HG02943 (cell line): ENCODE data around the gene DUS4L.

Source experiments
- ATAC-seq: cut with Tn5 transposase; IDR thresholded peaks from one replicate; pipeline ENCODE4 v1.9.1; 2021; ENCODE audit warnings: mild to moderate bottlenecking, low read depth, moderate library complexity; ENCODE audit not compliant: unreplicated experiment

Gene DUS4L

DNA sequence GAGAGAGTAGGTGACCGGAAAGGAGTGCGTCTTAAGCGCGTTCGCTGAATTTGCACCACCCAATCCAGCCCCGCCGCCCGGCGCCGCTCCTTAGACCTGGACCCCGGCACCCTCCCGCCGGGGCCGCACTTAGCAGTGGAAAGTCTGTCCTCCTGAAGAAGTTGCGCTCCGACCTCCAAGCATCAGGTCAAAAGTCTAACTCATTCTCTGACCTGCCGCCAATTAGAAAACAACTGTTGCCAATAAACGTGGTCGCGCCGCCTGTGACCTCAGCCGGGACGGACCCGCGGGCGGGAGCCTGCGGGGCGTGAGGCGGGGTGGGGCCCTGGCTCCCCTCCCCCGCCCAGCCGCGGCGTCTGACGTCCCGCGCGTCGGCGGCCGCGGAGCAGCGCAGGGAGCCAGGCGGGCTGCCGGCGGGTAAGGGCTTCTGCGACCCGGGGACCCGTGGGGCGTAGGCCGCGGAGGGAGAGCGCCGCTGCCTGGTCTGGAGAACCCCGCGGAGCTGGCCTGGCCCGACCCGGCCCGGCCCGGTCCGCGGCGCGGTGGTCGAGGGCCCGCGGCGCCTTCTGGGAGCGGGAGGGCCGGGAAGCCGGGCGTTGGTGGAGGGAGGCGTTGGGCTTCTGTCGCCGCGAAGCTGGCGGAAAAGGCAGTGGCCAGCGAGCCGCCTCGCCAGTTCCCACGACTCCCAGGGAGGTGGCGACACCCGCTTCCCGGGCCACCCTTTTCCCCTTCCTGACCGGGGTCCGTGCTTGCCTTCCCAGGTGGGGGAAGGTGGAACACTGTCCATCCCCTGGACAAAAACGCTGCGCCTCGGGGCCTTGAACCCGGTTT is 16.3 kb downstream of the DUS4L start, which contains the start of gene BCAP29:
TSS of gene BCAP29 (plus strand) at position 362 of the 831 bp plus-strand sequence. CDS start 527 bp downstream, outside the sequence.
- peak; percentile 79 for ATAC-seq

DNA sequence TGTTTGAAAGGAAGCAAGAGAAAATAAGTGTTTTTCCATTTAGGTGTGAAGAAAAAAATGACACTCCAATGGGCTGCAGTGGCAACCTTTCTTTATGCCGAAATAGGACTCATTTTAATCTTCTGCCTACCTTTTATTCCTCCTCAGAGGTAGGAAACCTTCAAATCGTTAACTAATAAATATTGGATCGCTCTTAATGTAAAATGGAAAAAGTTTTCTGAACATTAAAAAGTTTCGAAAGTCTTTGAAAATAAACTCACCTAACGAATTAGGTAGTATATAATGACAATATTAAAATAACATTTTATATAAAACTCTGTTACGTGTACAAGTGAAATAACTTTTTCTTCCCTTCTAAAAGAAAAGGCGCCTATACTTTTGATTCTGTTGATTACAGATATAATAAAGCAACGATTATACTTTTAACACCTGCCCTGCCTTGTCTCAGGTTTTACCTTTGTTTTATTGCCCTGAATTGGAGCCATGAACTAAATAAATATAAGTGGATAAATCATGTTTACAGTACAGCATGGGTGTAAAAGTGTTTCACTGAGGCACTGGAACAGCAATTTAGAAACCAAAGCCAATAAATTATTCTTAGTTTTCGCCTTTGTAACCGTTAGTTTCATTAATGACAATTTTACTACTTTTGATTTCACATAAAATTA is 17.1 kb downstream of the DUS4L start:
- no peak for ATAC-seq

- no peak for ATAC-seq
Observed at GRCh38 chr7:107581387-107582013, 17.7 kb downstream of the DUS4L start.

- ATAC-seq, result no peak
Observed at GRCh38 chr7:107582875-107583274, 19.1 kb downstream of the DUS4L start.

GRCh38 chr7:107584716-107585115 is 20.9 kb downstream of the DUS4L start:
- no peak for ATAC-seq

DNA sequence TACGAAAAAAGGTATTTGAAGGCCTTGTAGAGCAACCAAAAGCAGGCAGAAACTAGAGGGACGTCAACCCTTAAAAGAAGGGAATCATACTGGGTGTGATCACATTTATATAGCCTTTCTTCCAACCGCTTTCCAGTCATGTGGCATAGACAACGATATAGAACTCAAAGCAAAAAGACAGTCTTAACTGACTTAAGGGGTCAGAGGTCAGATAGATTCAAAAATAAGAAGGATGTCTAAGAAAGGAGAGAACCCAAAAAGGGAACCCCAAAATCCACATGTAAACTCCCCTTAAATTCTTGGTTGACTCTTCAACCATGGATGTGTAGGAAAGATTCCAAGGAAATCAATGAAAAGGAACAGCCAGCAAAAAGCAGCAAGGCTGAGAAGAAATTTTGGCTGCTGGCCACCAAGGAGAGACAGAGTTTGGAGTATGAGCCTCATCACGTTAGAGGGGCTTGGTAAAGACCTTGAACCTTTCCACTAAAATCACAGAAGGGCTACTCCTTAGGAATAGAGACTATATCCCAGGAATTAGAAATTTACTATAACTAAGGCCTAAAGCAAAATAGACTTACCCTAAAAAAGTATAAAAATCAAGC is 24.9 kb downstream of the DUS4L start:
- no peak for ATAC-seq

DNA sequence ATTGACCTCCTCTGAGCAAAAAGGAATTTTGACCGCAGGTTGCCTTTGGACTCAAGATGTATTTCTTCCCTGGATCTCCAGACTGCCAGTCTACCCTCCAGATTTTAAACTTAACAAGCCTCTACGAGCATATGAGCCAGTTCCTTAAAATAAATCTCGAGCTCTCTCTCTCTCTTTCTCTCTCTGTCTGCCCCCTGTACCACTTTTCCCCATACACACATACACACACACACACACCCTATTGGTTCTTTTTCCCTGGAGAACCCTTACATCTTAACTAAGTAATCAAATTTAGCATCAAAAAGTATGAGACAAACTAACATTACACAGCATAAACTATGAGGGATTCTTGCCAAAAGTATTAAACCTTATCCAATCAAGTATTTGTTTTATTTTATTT is 27.6 kb downstream of the DUS4L start:
- ATAC-seq, result no peak

GRCh38 chr7:107592361-107593024 is 28.7 kb downstream of the DUS4L start:
- ATAC-seq, result no peak

- ATAC-seq, result no peak
Observed at GRCh38 chr7:107593025-107593410, 29.2 kb downstream of the DUS4L start.

DNA sequence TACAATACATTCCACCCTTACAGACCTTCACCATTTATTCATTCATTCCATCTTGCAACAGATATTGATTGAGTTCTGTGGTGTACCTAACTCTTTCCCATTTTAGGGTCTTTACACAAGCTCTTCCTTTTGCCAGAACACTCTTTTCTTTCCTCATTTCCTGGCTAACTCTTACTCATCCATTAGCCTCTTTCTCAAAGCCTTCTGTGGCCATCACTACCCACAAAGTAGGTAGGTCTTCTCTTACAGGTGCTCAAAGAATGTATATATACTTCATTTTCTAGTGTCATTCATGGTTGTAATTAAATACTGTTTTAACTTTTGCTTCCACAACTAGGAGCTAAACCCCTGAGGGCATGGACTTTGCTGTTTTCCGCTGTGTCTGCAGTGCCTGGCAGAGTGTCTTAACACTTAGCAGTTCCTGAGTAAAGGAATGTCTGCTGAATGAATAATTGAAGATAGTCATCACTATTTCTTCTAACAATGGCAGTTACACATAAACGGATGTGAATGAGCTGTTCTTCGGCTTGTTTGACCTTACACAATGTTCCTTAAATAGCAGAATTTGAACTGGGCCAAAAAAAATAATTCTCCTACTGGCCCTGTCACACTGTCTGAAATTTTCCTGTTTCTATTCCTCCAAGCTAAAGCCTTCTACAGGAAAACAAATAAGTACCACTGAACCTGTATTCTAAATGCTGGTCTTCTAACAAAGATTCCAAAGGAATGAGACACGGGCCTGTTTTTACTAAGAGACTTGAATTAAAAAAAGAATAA is 31.4 kb downstream of the DUS4L start:
- no peak for ATAC-seq

DNA sequence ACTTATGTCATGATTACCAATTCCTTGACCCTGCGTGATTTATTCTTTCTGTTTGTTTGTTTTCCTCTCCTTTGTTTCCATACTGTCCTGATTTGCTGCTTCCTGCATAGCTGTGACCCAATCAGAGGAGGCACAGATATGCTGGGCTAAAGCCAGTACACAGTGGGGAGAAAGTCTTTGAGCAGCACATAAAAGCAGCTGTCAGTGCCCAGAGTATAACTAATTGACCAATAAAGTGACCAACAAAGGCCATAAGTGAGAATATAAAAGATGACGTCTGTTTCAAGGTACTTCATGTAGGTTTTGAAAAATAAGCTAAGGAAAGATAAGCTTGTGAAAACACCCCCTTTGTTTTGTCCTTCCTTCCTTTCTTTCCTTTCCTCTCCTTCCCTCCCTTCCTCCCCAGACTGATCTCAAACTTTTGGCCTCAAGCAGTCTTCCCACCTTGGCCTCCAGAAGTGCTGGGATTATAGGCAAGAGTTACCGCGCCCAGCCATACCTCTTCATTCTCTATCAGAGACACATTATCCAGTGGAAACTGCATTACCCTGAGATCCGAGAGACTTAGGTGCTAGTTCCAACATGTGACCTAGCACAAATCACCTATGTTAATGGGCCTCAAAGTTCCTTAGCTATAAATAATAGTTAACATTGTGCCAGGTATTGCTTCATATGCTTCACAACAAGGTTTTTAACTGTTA is 33.3 kb downstream of the DUS4L start:
- no peak for ATAC-seq

GRCh38 chr7:107597582-107597916 is 33.8 kb downstream of the DUS4L start:
- no peak for ATAC-seq

GRCh38 chr7:107597953-107598352 is 34.2 kb downstream of the DUS4L start:
- ATAC-seq, result no peak

DNA sequence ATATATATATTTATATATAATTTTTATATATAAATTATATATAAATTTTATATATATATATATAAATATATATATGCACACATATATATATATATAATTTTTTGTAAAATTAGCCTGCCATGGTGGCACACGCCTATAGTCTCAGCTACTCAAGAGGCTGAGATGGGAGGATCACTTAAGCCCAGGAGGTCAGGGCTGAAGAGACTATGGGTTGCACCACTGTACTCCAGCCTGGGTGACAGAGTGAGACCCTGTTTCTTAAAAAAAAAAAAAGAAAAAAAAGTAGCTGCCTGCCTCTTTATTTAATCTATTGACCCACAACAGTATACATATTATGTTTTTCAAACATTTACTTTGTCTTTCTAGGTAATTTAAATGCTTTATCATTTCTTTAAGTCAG is 35.5 kb downstream of the DUS4L start:
- no peak for ATAC-seq

- no peak for ATAC-seq
Observed at GRCh38 chr7:107600816-107601215, 37.0 kb downstream of the DUS4L start.

GRCh38 chr7:107605218-107605815 is 41.5 kb downstream of the DUS4L start:
- ATAC-seq, result no peak

GRCh38 chr7:107606303-107606702 is 42.5 kb downstream of the DUS4L start:
- no peak for ATAC-seq

DNA sequence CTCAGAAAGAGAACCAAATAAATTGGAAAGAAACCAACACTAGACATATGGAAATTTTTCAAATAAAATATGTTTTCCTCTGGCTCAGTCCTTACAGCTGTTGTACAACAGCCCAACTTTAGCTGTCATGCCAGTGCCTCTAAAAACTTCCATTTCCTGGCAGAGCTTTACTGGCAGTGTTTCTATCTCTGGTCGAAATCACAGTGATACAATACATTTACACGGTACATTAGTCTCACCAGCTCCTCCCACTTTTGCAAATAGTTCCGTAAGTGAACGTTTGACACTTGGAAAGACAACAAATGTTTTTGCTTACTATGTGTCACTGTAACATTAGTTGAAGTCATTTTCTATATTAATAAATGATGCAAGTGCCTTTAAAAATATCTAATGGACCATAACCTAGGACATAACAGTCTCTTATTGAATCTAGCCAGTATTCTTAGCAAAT is 46.1 kb downstream of the DUS4L start:
- no peak for ATAC-seq

GRCh38 chr7:107610323-107610722 is 46.6 kb downstream of the DUS4L start:
- no peak for ATAC-seq
